Adrenal gland (tissue), 12 donors: Measurements from ENCODE around the gene USP9Y. TPM values are rescaled to one million over a fixed set of nuclear protein-coding genes. Genes with fewer than 3 reads are reported as not detected.

Experiments used
- DNase-seq, 7 donors: peaks; one replicate each; pipeline ENCODE4 v3.0.0-alpha.2; 2019 to 2020
- H3K27ac ChIP-seq, 5 donors: fragments of 200-600 bp; sonication (generic) in 4 of 5; 1 replicate in 3 of 5; 2 replicates in 2 of 5; pipeline versions ENCODE4 v1.5.1 to v1.8.0; 2016 to 2020; ENCODE audit warnings: mild to moderate bottlenecking in 1 of 5
- H3K27me3 ChIP-seq: fragments of 200-600 bp; 2 replicates; pipeline ENCODE4 v1.8.0; 2021
- H3K36me3 ChIP-seq, 2 donors: fragments of 200-600 bp; replicated peaks in 1 of 2; 1 replicate in 1 of 2; 2 replicates in 1 of 2; pipeline versions ENCODE4 v1.5.1 to v1.8.0; 2018 to 2022
- H3K4me1 ChIP-seq, 2 donors: fragments of 200-600 bp; replicated peaks in 1 of 2; 1 replicate in 1 of 2; 2 replicates in 1 of 2; pipeline versions ENCODE4 v1.5.1 to v1.8.0; 2018 to 2021
- H3K4me3 ChIP-seq, 4 donors: fragments of 200-600 bp; sonication (generic) in 3 of 4; one replicate each; pipeline ENCODE4 v1.5.1; 2016 to 2018
- H3K9me3 ChIP-seq, 3 donors: fragments of 200-600 bp; sonication (generic) in 1 of 3; replicated peaks in 1 of 3; 1 replicate in 2 of 3; 2 replicates in 1 of 3; pipeline versions ENCODE4 v1.5.1 to v1.8.0; 2016 to 2021
- POLR2A ChIP-seq, 2 donors: fragments of 450-650 bp; IDR thresholded peaks; one replicate each; pipeline ENCODE4 v1.6.1; 2017; ENCODE audit warnings: antibody characterized with exemption in 2 of 2, mild to moderate bottlenecking in 2 of 2, moderate library complexity in 1 of 2
- WGBS, 4 donors: extraction: QIAGEN DNeasy Blood & Tissue Kit in 2 of 4; methylation state at CpG; one replicate each; pipeline versions ENCODE4 v1.1.5 to v1.1.7; 2013 to 2017; 5-methylcytosine and 5-hydroxymethylcytosine counted together
- intact Hi-C, 2 donors: fragments of 100-400 bp; cut with DNase I; formaldehyde crosslinking; loops; one replicate each; pipeline versions ENCODE4 v1.14.1 to v1.15.0; 2022 to 2023
- polyA plus RNA-seq, 3 donors: library from polyadenylated mRNA; stranded (reverse); fragments of 200-250 nt in 2 of 3; fragments of 350-450 nt in 1 of 3; fragmentation: Illumina TruSeq in 1 of 3; extraction: RNeasy Lipid Tissue Mini Kit (QIAGEN cat#74804) in 1 of 3; gene quantifications; one replicate each; pipeline ENCODE4 v1.2.3, GENCODE V29; 2013 to 2014
- total RNA-seq, 9 donors: library from RNA; depleted of rRNA in 4 of 9; stranded (reverse); fragments of >200 nt in 4 of 9; fragments of 120-200 nt in 1 of 9; fragmentation: NEBNext Ultra II Directional in 1 of 9; extraction: Animal tissue kit (Norgen Biotek cat#: 25700) in 1 of 9; gene quantifications; one replicate each; pipeline versions ENCODE4 v1.1.0 to v1.2.4, GENCODE V29; 2013 to 2023
- TF ChIP-seq, protein P1 (sequence below), 6 experiments: fragments of 450-650 bp in 4 of 6; fragments of 200-600 bp in 2 of 6; sonication (generic) in 1 of 6; IDR thresholded peaks; 1 replicate in 5 of 6; 2 replicates in 1 of 6; pipeline versions ENCODE4 v1.5.1 to v1.8.0; 2016 to 2021; ENCODE audit warnings: antibody characterized with exemption in 6 of 6, mild to moderate bottlenecking in 2 of 6, moderate library complexity in 1 of 6
- donor health status: healthy with polysubstance abuse.
- donor health status: Bipolar disorder and iron deficiency.
- donor health status: DM: yes; HTN: yes; CAD: no.
- donor health status: DM: no; HTN: no; CAD: no.
- donor health status: DM: no; HTN: no; CAD: no.
- donor health status: DM: yes; HTN: yes; CAD: no.

The USP9Y gene
- total and polyA plus RNA-seq, 12 donors, result 0.04 to 49.9 (median 31.6) TPM; not detected in 5

- TF ChIP-seq, protein P1, sequence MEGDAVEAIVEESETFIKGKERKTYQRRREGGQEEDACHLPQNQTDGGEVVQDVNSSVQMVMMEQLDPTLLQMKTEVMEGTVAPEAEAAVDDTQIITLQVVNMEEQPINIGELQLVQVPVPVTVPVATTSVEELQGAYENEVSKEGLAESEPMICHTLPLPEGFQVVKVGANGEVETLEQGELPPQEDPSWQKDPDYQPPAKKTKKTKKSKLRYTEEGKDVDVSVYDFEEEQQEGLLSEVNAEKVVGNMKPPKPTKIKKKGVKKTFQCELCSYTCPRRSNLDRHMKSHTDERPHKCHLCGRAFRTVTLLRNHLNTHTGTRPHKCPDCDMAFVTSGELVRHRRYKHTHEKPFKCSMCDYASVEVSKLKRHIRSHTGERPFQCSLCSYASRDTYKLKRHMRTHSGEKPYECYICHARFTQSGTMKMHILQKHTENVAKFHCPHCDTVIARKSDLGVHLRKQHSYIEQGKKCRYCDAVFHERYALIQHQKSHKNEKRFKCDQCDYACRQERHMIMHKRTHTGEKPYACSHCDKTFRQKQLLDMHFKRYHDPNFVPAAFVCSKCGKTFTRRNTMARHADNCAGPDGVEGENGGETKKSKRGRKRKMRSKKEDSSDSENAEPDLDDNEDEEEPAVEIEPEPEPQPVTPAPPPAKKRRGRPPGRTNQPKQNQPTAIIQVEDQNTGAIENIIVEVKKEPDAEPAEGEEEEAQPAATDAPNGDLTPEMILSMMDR (IDR thresholded peaks at IDR 0.05), result no peak
- no peak for TF ChIP-seq POLR2A (IDR thresholded peaks at IDR 0.05)
- no peaks in the 10 kb centered on the region for H3K27me3 ChIP-seq
- intact Hi-C loops, result loop anchor here in 1 of 2 donors (10.0 kb wide), 1 partner anchor 51 kb away; no protein-coding TSS in a partner anchor
- H3K36me3 ChIP-seq, result no peaks in the 10 kb centered on the region
- no peaks in the 10 kb centered on the region for H3K9me3 ChIP-seq
- no peak overlapping the region for H3K4me3 ChIP-seq
- WGBS, 4 donors, result 75 to 91% methylated on average over 2 of the region's 2 CpGs; no CpG with 5 or more reads in 2 of the 4 donors
- no peak overlapping the region for H3K27ac ChIP-seq
- DNase-seq, result no peak
- H3K4me1 ChIP-seq, result no peaks in the 10 kb centered on the region
Measured at GRCh38 chrY:12734051-12734450, 33.0 kb downstream of the USP9Y start.

- intact Hi-C loops, result no loop called here
- DNase-seq, result no peak
- H3K4me1 ChIP-seq, result no peaks in the 10 kb centered on the region
- TF ChIP-seq, protein P1 (IDR thresholded peaks at IDR 0.05), result no peak
- no peak for TF ChIP-seq POLR2A (IDR thresholded peaks at IDR 0.05)
- no peak overlapping the region for H3K4me3 ChIP-seq
- H3K36me3 ChIP-seq, result no peaks in the 10 kb centered on the region
- H3K27ac ChIP-seq, result no peak overlapping the region
- no peaks in the 10 kb centered on the region for H3K9me3 ChIP-seq
- 79 to 83% methylated on average over 2 of the region's 2 CpGs; no CpG with 5 or more reads in 2 of the 4 donors for WGBS, 4 donors
- no peaks in the 10 kb centered on the region for H3K27me3 ChIP-seq
Measured at GRCh38 chrY:12741414-12741813, 40.4 kb downstream of the USP9Y start.

- TF ChIP-seq, protein P1 (IDR thresholded peaks at IDR 0.05), result no peak
- no peak for TF ChIP-seq POLR2A (IDR thresholded peaks at IDR 0.05)
- intact Hi-C loops, result no loop called here
- H3K36me3 ChIP-seq, result no peaks in the 10 kb centered on the region
- H3K27ac ChIP-seq, result no peak overlapping the region
- no peaks in the 10 kb centered on the region for H3K9me3 ChIP-seq
- H3K4me1 ChIP-seq, result no peaks in the 10 kb centered on the region
- no peak overlapping the region for H3K4me3 ChIP-seq
- WGBS, 4 donors, result 94 to 95% methylated on average over 4 of the region's 4 CpGs; no CpG with 5 or more reads in 2 of the 4 donors
- no peaks in the 10 kb centered on the region for H3K27me3 ChIP-seq
- DNase-seq, result peak in 1 of 7 donors; percentile 11
Measured at GRCh38 chrY:12742725-12743124, 41.7 kb downstream of the USP9Y start.

DNA sequence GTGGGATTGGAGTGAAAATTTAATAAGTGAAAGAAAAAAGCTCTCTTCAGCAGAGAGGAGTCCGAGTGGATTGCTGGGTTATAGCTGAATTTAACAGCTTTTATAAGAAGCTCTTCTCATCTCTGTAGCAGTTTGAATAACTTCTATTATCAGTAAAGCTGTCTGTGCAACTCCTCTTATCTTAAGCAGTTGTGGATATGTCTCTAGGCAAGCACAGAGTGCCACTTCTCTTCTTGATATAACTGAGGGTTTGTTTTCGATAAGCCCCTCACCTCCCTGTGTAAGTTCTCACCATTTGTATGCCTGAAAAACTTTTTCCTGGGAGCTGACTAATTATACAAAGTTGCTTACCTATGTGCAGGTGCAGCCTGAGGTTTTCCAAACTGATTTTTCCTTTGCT, 43.1 kb downstream of the USP9Y start:
- WGBS, 4 donors, result 90 to 97% methylated on average over 2 of the region's 2 CpGs; no CpG with 5 or more reads in 2 of the 4 donors
- H3K36me3 ChIP-seq, result no peaks in the 10 kb centered on the region

More for the DNA sequence above, 43.1 kb downstream of the USP9Y start:
- no peak for DNase-seq
- intact Hi-C loops, result no loop called here
- TF ChIP-seq, protein P1 (IDR thresholded peaks at IDR 0.05), result no peak
- TF ChIP-seq POLR2A (IDR thresholded peaks at IDR 0.05), result no peak
- Histone ChIP-seq H3K27ac (no peak overlapping the region), H3K27me3 (no peaks in the 10 kb centered on the region), H3K4me3 (no peak overlapping the region), H3K9me3 (no peaks in the 10 kb centered on the region), H3K4me1 (no peaks in the 10 kb centered on the region)
